ENCODE results near the gene GPR151. TPM values are rescaled to one million over a fixed set of nuclear protein-coding genes. Genes with fewer than 3 reads are reported as not detected.

Gene GPR151
- total RNA-seq, 1 donor from 2014 or later: not detected

DNA sequence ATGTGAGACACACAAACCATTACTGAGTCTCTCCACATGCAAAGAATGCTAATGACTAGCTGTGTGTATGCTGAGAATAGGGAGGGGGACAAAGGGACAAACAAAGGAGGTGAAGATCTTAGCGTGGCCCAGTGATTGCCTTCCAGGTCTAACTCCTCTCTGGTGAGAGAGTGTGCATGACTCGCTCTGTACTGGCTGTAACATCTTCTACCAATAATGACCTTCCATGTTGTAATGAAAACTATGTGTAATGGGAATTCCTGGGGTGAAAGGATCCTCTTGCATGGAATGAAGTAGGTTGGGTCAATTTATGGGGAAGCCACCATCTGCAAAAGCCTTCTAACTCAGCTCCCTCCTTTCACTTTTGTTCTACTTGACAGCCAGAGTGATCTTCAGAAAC, 24.4 kb upstream of the GPR151 start:
- DNase-seq (ENCODE audit: low spot score): no peak
- Mint-ChIP-seq H3K4me3 (ENCODE audit: unreplicated experiment) (no peak overlapping the region), H3K4me1 (ENCODE audit: unreplicated experiment) (no peaks in the 10 kb centered on the region), H3K9me3 (ENCODE audit: unreplicated experiment) (no peaks in the 10 kb centered on the region), H3K36me3 (ENCODE audit: low read depth, unreplicated experiment) (no peaks in the 10 kb centered on the region), H3K27ac (ENCODE audit: unreplicated experiment) (no peak overlapping the region), H3K27me3 (ENCODE audit: unreplicated experiment) (no peaks in the 10 kb centered on the region)
- TF ChIP-seq, protein P1, sequence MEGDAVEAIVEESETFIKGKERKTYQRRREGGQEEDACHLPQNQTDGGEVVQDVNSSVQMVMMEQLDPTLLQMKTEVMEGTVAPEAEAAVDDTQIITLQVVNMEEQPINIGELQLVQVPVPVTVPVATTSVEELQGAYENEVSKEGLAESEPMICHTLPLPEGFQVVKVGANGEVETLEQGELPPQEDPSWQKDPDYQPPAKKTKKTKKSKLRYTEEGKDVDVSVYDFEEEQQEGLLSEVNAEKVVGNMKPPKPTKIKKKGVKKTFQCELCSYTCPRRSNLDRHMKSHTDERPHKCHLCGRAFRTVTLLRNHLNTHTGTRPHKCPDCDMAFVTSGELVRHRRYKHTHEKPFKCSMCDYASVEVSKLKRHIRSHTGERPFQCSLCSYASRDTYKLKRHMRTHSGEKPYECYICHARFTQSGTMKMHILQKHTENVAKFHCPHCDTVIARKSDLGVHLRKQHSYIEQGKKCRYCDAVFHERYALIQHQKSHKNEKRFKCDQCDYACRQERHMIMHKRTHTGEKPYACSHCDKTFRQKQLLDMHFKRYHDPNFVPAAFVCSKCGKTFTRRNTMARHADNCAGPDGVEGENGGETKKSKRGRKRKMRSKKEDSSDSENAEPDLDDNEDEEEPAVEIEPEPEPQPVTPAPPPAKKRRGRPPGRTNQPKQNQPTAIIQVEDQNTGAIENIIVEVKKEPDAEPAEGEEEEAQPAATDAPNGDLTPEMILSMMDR (IDR thresholded peaks at IDR 0.05; ENCODE audit: unreplicated experiment): no peak

DNA sequence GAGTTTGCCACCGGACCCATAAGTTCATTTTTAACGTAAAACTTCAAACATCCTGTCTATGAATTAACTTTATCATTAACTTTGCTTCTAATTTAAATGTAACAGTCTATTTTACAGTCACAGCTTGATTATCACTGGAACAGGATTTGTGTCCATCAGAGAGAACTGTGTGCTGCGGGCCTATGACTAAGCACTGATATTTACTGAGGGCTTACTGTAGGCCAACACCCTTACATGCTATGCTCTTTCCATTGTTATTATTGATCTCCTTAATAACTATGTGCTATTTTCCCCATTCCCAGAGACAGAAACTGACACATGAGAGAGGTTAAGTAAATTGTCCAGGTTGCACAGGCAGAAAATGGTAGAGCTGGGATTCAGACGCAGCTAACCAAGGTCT, 24.0 kb upstream of the GPR151 start:
- no peak overlapping the region for H3K4me3 Mint-ChIP-seq (ENCODE audit: unreplicated experiment)
- TF ChIP-seq, protein P1 (IDR thresholded peaks at IDR 0.05; ENCODE audit: unreplicated experiment): no peak

DNA sequence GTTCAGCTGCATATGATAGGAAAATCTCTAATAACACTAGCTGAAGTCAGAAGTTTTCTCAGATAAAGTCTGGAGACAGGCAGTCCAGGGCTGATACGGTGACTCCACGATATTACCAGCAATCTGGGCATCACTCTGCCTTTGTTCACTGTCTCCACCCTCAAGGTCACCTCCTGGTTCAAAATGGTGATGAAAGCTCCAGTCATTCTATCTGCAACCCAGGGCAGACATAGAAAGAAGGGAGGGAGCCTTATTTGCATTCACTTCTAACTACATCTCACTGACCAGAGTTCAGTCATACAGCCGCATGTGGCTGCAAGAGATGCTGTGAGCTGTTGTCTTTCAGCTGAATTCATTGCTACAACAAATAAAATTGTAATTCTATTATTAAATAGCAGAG, 22.4 kb upstream of the GPR151 start:
- Mint-ChIP-seq H3K4me3 (ENCODE audit: unreplicated experiment) (no peak overlapping the region), H3K36me3 (ENCODE audit: low read depth, unreplicated experiment) (no peaks in the 10 kb centered on the region), H3K9me3 (ENCODE audit: unreplicated experiment) (no peaks in the 10 kb centered on the region), H3K4me1 (ENCODE audit: unreplicated experiment) (no peaks in the 10 kb centered on the region), H3K27me3 (ENCODE audit: unreplicated experiment) (no peaks in the 10 kb centered on the region), H3K27ac (ENCODE audit: unreplicated experiment) (no peak overlapping the region)
- TF ChIP-seq, protein P1 (IDR thresholded peaks at IDR 0.05; ENCODE audit: unreplicated experiment): no peak
- no peak for DNase-seq (ENCODE audit: low spot score)

More for the DNA sequence above, 24.0 kb upstream of the GPR151 start:
- no peaks in the 10 kb centered on the region for H3K4me1 Mint-ChIP-seq (ENCODE audit: unreplicated experiment)
- H3K27ac Mint-ChIP-seq (ENCODE audit: unreplicated experiment): no peak overlapping the region
- no peaks in the 10 kb centered on the region for H3K27me3 Mint-ChIP-seq (ENCODE audit: unreplicated experiment)
- no peak for DNase-seq (ENCODE audit: low spot score)
- no peaks in the 10 kb centered on the region for H3K36me3 Mint-ChIP-seq (ENCODE audit: low read depth, unreplicated experiment)
- H3K9me3 Mint-ChIP-seq (ENCODE audit: unreplicated experiment): no peaks in the 10 kb centered on the region

DNA sequence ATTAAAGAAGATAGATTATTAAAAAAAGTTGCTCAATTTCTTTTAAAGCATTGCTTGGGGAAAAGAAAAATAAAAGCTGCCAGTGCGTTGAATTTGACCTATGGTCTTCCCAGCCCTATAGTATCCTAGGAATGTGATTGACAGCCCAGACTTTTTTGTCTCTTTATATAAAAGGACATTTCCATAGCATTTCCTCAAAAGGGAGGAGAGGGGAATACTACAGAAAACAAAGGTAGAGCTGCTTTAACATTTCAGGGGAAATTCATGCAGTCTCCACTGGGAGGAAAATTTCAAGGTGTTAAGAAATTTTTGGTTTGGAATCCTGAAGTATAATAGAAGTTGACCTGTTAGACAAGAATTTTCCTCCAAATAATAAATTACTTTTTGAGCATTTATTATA, 17.9 kb upstream of the GPR151 start:
- H3K4me1 Mint-ChIP-seq (ENCODE audit: unreplicated experiment): no peaks in the 10 kb centered on the region
- H3K27me3 Mint-ChIP-seq (ENCODE audit: unreplicated experiment): no peaks in the 10 kb centered on the region

DNA sequence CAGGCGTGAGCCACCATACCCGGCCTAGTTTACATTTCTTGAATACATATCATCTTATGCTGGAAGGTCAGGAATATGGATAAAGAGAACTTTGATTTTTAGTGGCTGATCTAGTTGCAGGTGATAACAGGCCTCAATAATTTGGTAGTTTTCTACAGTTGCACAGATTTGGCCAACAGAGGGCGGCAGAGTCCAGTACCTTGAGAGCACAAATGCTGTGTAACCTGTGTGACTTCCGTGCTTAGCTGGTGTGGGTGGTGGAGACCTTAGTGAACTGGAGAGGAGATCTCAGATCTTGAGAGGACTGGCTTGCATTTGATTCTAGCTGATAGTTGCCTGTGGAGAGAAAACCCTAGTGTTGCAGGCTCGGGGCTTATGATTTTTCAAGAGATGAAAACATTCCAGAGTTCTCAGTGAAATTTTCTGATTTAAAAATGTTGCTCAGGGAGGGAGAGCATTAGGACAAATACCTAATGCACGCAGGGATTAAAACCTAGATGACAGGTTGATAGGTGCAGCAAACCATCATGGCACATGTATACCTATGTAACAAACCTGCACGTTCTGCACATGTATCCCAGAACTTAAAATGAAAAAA, 17.4 kb upstream of the GPR151 start:
- H3K27ac Mint-ChIP-seq (ENCODE audit: unreplicated experiment): no peak overlapping the region
- no peaks in the 10 kb centered on the region for H3K9me3 Mint-ChIP-seq (ENCODE audit: unreplicated experiment)
- H3K4me1 Mint-ChIP-seq (ENCODE audit: unreplicated experiment): no peaks in the 10 kb centered on the region
- DNase-seq (ENCODE audit: low spot score): peak; percentile 81
- no peak overlapping the region for H3K4me3 Mint-ChIP-seq (ENCODE audit: unreplicated experiment)
- no peaks in the 10 kb centered on the region for H3K36me3 Mint-ChIP-seq (ENCODE audit: low read depth, unreplicated experiment)
- no peaks in the 10 kb centered on the region for H3K27me3 Mint-ChIP-seq (ENCODE audit: unreplicated experiment)
- TF ChIP-seq, protein P1 (IDR thresholded peaks at IDR 0.05; ENCODE audit: unreplicated experiment): peak; percentile 76

More for the DNA sequence above, 17.9 kb upstream of the GPR151 start:
- DNase-seq (ENCODE audit: low spot score): no peak
- TF ChIP-seq, protein P1 (IDR thresholded peaks at IDR 0.05; ENCODE audit: unreplicated experiment): no peak
- H3K4me3 Mint-ChIP-seq (ENCODE audit: unreplicated experiment): no peak overlapping the region
- H3K27ac Mint-ChIP-seq (ENCODE audit: unreplicated experiment): no peak overlapping the region
- H3K36me3 Mint-ChIP-seq (ENCODE audit: low read depth, unreplicated experiment): no peaks in the 10 kb centered on the region
- H3K9me3 Mint-ChIP-seq (ENCODE audit: unreplicated experiment): no peaks in the 10 kb centered on the region
